A673 (cell line): Measurements from ENCODE around the gene FLYWCH1. TPM values are rescaled to one million over a fixed set of nuclear protein-coding genes. Genes with fewer than 3 reads are reported as not detected.

Source experiments
- BruUV-seq: library from RNA; stranded (reverse); fragments of 400-500 nt; replicated peaks from 2 replicates; lab custom pipeline; 2021; lab: Mats Ljungman, UMichigan
- CTCF ChIA-PET: fragments of 300-600 bp; sonication (Branson Sonifier 250); formaldehyde crosslinking; loops from one replicate; lab custom pipeline; 2022; ENCODE audit warnings: antibody characterized with exemption; lab: Charles Lee
- POLR2A ChIA-PET: fragments of 300-600 bp; sonication (Branson Sonifier 250); formaldehyde crosslinking; loops from one replicate; lab custom pipeline; 2022; ENCODE audit warnings: antibody characterized with exemption; ENCODE audit not compliant: low non-redundant PET; lab: Charles Lee
- DNase-seq: peaks from one replicate; pipeline ENCODE4 v3.0.0-alpha.2; 2015; ENCODE audit warnings: low spot score
- H3K27ac ChIP-seq: fragments of 200-600 bp; sonication (generic); 2 replicates; pipeline ENCODE4 v1.5.1; 2016; ENCODE audit warnings: mixed run types, low read depth, mild to moderate bottlenecking, mixed read lengths, antibody characterized with exemption, low read length; ENCODE audit not compliant: poor library complexity, severe bottlenecking
- H3K27me3 ChIP-seq: fragments of 200-600 bp; sonication (generic); replicated peaks from 2 replicates; pipeline ENCODE4 v1.6.1; 2017; ENCODE audit warnings: mixed run types, low read depth, mild to moderate bottlenecking, mixed read lengths, antibody characterized with exemption, low read length; ENCODE audit not compliant: insufficient read depth, poor library complexity
- H3K36me3 ChIP-seq: fragments of 200-600 bp; sonication (generic); 2 replicates; pipeline ENCODE4 v1.6.1; 2016; ENCODE audit warnings: mixed run types, mild to moderate bottlenecking, mixed read lengths, antibody characterized with exemption, low read length; ENCODE audit not compliant: insufficient read depth, poor library complexity, severe bottlenecking
- H3K4me1 ChIP-seq: fragments of 200-600 bp; sonication (generic); 2 replicates; pipeline ENCODE4 v1.6.1; 2017; ENCODE audit warnings: mixed run types, mild to moderate bottlenecking, mixed read lengths, antibody characterized with exemption, low read length; ENCODE audit not compliant: insufficient read depth, poor library complexity, severe bottlenecking
- H3K4me3 ChIP-seq: fragments of 200-600 bp; sonication (generic); 2 replicates; pipeline ENCODE4 v1.5.1; 2016; ENCODE audit warnings: low read depth, mixed run types, mild to moderate bottlenecking, mixed read lengths, low read length; ENCODE audit not compliant: poor library complexity, severe bottlenecking
- H3K9me3 ChIP-seq: fragments of 200-600 bp; sonication (generic); 2 replicates; pipeline ENCODE4 v1.6.1; 2016; ENCODE audit warnings: mixed run types, low read depth, mild to moderate bottlenecking, mixed read lengths, antibody characterized with exemption, low read length; ENCODE audit not compliant: poor library complexity, severe bottlenecking
- CTCF ChIP-seq: fragments of 300-800, 200-600 bp; sonication (generic); conservative IDR thresholded peaks from 2 replicates; pipeline ENCODE4 v1.5.1; 2017; ENCODE audit warnings: low read depth, mild to moderate bottlenecking, antibody characterized with exemption, low read length, moderate library complexity, mixed read lengths
- EZH2 ChIP-seq: fragments of 200-600 bp; sonication (generic); IDR thresholded peaks from 2 replicates; pipeline ENCODE4 v1.6.1; 2017; ENCODE audit warnings: borderline replicate concordance, low read depth, mild to moderate bottlenecking, mixed read lengths, antibody characterized with exemption, low read length; ENCODE audit not compliant: poor library complexity, severe bottlenecking
- intact Hi-C: fragments of 100-400 bp; cut with micrococcal nuclease; formaldehyde crosslinking; loops from one replicate; pipeline ENCODE4 v1.10.0; 2022; ENCODE audit not compliant: unreplicated experiment
- total RNA-seq: library from RNA; stranded (reverse); gene quantifications from 2 replicates; pipeline ENCODE4 v1.2.3, GENCODE V29; 2021

The FLYWCH1 gene
- total RNA-seq, 1 experiment from 2014 or later = 46.8 TPM

- no peak for DNase-seq
- TF ChIP-seq CTCF (no peak), EZH2 (no peak)
- Histone ChIP-seq H3K36me3 (no peaks in the 10 kb centered on the region), H3K4me3 (no peak overlapping the region), H3K4me1 (peaks cover 2% of the 10 kb centered on the region), H3K27me3 (no peaks in the 10 kb centered on the region), H3K27ac (no peak overlapping the region), H3K9me3 (no peaks in the 10 kb centered on the region)
- intact Hi-C loops = no loop called here
- no TSS peak for BruUV-seq
- ChIA-PET CTCF (no interaction called here), POLR2A (no interaction called here)
These were observed 74.2 kb downstream of the FLYWCH1 start for GRCh38 chr16:2985893-2986355.

GRCh38 chr16:2986623-2987188, 75.0 kb downstream of the FLYWCH1 start:
- BruUV-seq = no TSS peak
- CTCF ChIA-PET = no interaction called here

GRCh38 chr16:2987286-2987685, 75.6 kb downstream of the FLYWCH1 start:
- POLR2A ChIA-PET = no interaction called here
- Histone ChIP-seq H3K4me1 (no peaks in the 10 kb centered on the region), H3K9me3 (no peaks in the 10 kb centered on the region), H3K4me3 (no peak overlapping the region), H3K36me3 (no peaks in the 10 kb centered on the region), H3K27ac (no peak overlapping the region), H3K27me3 (no peaks in the 10 kb centered on the region)
- CTCF ChIA-PET = no interaction called here
- no TSS peak for BruUV-seq
- intact Hi-C loops = no loop called here
- DNase-seq = no peak
- TF ChIP-seq EZH2 (no peak), CTCF (no peak)

More at GRCh38 chr16:2986623-2987188, 75.0 kb downstream of the FLYWCH1 start:
- Histone ChIP-seq H3K9me3 (no peaks in the 10 kb centered on the region), H3K36me3 (no peaks in the 10 kb centered on the region), H3K27me3 (no peaks in the 10 kb centered on the region), H3K4me3 (no peak overlapping the region), H3K4me1 (no peaks in the 10 kb centered on the region), H3K27ac (no peak overlapping the region)
- POLR2A ChIA-PET = no interaction called here
- intact Hi-C loops = no loop called here
- no peak for TF ChIP-seq EZH2
- TF ChIP-seq CTCF = no peak
- no peak for DNase-seq
